GM18519 (cell line): ENCODE results near the gene CCR2.
A peak's percentile ranks its signal among the peaks of the same experiment; 100 is the strongest.

ENCODE experiments used
- ATAC-seq: cut with Tn5 transposase; IDR thresholded peaks from one replicate; pipeline ENCODE4 v1.9.1; 2021; ENCODE audit warnings: mild to moderate bottlenecking, moderate library complexity; ENCODE audit not compliant: unreplicated experiment, low FRiP score

Gene CCR2

GRCh38 chr3:46353090-46353489, 821 bp upstream of the CCR2 start:
- ATAC-seq = no peak

- no peak for ATAC-seq
Observed at GRCh38 chr3:46354478-46354877, 567 bp downstream of the CCR2 start.

GRCh38 chr3:46354984-46355383, 1.1 kb downstream of the CCR2 start:
- ATAC-seq = no peak

GRCh38 chr3:46356276-46356675, 2.4 kb downstream of the CCR2 start:
- ATAC-seq = no peak

GRCh38 chr3:46356909-46357308, 3.0 kb downstream of the CCR2 start:
- no peak for ATAC-seq

- ATAC-seq = no peak
Observed at GRCh38 chr3:46358466-46358865, 4.6 kb downstream of the CCR2 start.

- peak; percentile 53 for ATAC-seq
Observed at GRCh38 chr3:46359733-46360493, 6.0 kb downstream of the CCR2 start.

GRCh38 chr3:46360907-46361306, 7.0 kb downstream of the CCR2 start:
- no peak for ATAC-seq

GRCh38 chr3:46361408-46362283, 7.7 kb downstream of the CCR2 start:
- ATAC-seq = no peak

- no peak for ATAC-seq
Observed at GRCh38 chr3:46365041-46365440, 11.1 kb downstream of the CCR2 start.

- ATAC-seq = no peak
Observed at GRCh38 chr3:46365737-46366524, 12.0 kb downstream of the CCR2 start.

GRCh38 chr3:46367811-46368210, 13.9 kb downstream of the CCR2 start:
- no peak for ATAC-seq

GRCh38 chr3:46368569-46368968, 14.7 kb downstream of the CCR2 start:
- ATAC-seq = no peak

- no peak for ATAC-seq
Observed at GRCh38 chr3:46369151-46369550, 15.2 kb downstream of the CCR2 start.

- ATAC-seq = no peak
Observed at GRCh38 chr3:46369675-46370132, 15.8 kb downstream of the CCR2 start.

GRCh38 chr3:46370839-46371518, 17.1 kb downstream of the CCR2 start, which contains the start of gene CCR5:
TSS of gene CCR5 (plus strand) at chr3:46370946. CDS start at chr3:46372903, 1,957 bp downstream.
- no peak for ATAC-seq

GRCh38 chr3:46371519-46372340, 17.8 kb downstream of the CCR2 start:
- ATAC-seq = no peak

GRCh38 chr3:46372492-46373359, 18.8 kb downstream of the CCR2 start:
- no peak for ATAC-seq
